ENCODE results near the gene MAP3K7CL.

DNA sequence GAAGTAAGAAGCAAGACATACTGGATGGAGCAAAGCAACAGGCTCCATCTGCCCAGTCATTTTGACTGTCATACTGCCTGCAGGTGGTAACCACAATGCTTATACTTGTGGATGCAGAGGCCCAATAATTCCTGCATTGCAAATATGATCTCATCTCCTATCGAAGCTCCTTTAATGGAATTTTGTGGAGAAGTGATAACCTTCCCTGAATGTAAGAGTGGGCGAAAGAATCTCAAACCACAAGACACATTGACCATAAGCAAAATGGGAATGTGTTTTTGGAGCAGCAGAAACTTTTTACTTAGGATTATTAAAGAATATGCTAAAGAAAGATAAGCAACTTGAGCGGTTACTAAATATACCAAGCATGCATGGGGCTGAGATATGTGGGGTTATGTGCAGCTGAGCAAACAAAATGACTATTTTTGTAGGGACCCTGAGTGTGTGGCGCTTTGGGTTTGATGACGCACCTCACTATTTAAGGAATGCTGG, 90.9 kb downstream of the MAP3K7CL start:
- TF ChIP-seq POLR2AphosphoS5 (IDR thresholded peaks at IDR 0.05; ENCODE audit: low read depth, low read length) = no peak
- TF ChIP-seq SIN3A (IDR thresholded peaks at IDR 0.05; ENCODE audit: borderline replicate concordance, insufficient read depth, low read length) = no peak
- TF ChIP-seq, protein P1, sequence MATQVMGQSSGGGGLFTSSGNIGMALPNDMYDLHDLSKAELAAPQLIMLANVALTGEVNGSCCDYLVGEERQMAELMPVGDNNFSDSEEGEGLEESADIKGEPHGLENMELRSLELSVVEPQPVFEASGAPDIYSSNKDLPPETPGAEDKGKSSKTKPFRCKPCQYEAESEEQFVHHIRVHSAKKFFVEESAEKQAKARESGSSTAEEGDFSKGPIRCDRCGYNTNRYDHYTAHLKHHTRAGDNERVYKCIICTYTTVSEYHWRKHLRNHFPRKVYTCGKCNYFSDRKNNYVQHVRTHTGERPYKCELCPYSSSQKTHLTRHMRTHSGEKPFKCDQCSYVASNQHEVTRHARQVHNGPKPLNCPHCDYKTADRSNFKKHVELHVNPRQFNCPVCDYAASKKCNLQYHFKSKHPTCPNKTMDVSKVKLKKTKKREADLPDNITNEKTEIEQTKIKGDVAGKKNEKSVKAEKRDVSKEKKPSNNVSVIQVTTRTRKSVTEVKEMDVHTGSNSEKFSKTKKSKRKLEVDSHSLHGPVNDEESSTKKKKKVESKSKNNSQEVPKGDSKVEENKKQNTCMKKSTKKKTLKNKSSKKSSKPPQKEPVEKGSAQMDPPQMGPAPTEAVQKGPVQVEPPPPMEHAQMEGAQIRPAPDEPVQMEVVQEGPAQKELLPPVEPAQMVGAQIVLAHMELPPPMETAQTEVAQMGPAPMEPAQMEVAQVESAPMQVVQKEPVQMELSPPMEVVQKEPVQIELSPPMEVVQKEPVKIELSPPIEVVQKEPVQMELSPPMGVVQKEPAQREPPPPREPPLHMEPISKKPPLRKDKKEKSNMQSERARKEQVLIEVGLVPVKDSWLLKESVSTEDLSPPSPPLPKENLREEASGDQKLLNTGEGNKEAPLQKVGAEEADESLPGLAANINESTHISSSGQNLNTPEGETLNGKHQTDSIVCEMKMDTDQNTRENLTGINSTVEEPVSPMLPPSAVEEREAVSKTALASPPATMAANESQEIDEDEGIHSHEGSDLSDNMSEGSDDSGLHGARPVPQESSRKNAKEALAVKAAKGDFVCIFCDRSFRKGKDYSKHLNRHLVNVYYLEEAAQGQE (IDR thresholded peaks at IDR 0.05; ENCODE audit: insufficient read depth in 1 of 2, low read depth in 2 of 2, low read length in 2 of 2) = no peak
- no peak for TF ChIP-seq TAF1 (IDR thresholded peaks at IDR 0.05; ENCODE audit: borderline replicate concordance, insufficient read depth, low read length)
- no peak for TF ChIP-seq FOXP2 (optimal IDR thresholded peaks at IDR 0.05; ENCODE audit: borderline replicate concordance, extremely low read depth, extremely low read length, insufficient read depth)
